Measurements from ENCODE around the gene DFFB.

DNA sequence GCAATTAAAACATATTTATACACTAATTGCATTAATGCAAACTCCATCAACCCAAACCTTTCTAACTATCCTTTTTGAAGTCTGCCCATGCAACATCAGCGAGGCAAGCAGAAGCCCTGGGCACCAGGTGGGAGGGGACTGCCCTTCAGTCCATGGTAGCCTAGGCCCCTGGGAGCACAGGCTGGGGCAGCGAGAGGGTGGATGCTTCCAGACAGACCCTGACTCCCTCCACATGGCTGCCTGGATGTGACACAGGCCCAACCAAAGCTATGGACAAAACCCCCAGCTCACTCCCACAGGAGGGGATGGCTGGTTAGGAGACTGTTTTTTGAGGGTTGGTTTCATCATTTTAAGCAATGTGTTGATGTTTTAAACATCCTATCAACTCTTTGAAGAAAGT lies 43.2 kb upstream of the DFFB start:
- TF ChIP-seq POLR2A (IDR thresholded peaks at IDR 0.05; ENCODE audit: low read depth, low read length) = no peak
- no peak for TF ChIP-seq POLR2AphosphoS5 (IDR thresholded peaks at IDR 0.05; ENCODE audit: low read depth, low read length)
